ENCODE measurements around the gene ZNF57. TPM values are rescaled to one million over a fixed set of nuclear protein-coding genes. Genes with fewer than 3 reads are reported as not detected.

ZNF57 gene
- total and polyA plus RNA-seq, 2 of the 13 experiments (the other 11 are each of a cell fraction or from before 2014, with no cell fraction given) = 6.6 to 17.5 TPM

- TF ChIP-seq POLR2AphosphoS5 (IDR thresholded peaks at IDR 0.05; ENCODE audit: low read depth, low read length) = peak; percentile 99
- TF ChIP-seq ZNF746 (CRISPR knock-in tag; IDR thresholded peaks at IDR 0.05) = 0 out of 2 replicates have a peak, but pooled peaks have one; percentile 57
- no peak for TF ChIP-seq TCF12 (IDR thresholded peaks at IDR 0.05)
- TF ChIP-seq TCF12 (CRISPR knock-in tag; IDR thresholded peaks at IDR 0.05) = no peak
- no peak for TF ChIP-seq ZNF7 (CRISPR knock-in tag; IDR thresholded peaks at IDR 0.05)
- TF ChIP-seq HNF4A (CRISPR knock-in tag; IDR thresholded peaks at IDR 0.05) = peak; percentile 67
- peak; percentile 89; the same call in 1 of the 2 replicates for TF ChIP-seq AFF4 (CRISPR knock-in tag; IDR thresholded peaks at IDR 0.05)
- peak; percentile 43; the same call in 1 of the 2 replicates for TF ChIP-seq RARA (CRISPR knock-in tag; IDR thresholded peaks at IDR 0.05)
- no peak; the same call in 1 of the 2 replicates for TF ChIP-seq HMGXB3 (CRISPR knock-in tag; IDR thresholded peaks at IDR 0.05; ENCODE audit: borderline replicate concordance)
- 0 out of 2 replicates have a peak, but pooled peaks have one; percentile 18 for TF ChIP-seq TFE3 (CRISPR knock-in tag; IDR thresholded peaks at IDR 0.05)
- TF ChIP-seq GATAD1 (CRISPR knock-in tag; IDR thresholded peaks at IDR 0.05) = peak; percentile 77
- TF ChIP-seq CTCF (CRISPR knock-in tag; IDR thresholded peaks at IDR 0.05) = peak; percentile 25
- no peak for TF ChIP-seq ZNF513 (CRISPR knock-in tag; conservative IDR thresholded peaks at IDR 0.05)
- TF ChIP-seq TAF1 (CRISPR knock-in tag; IDR thresholded peaks at IDR 0.05) = peak; percentile 98
- TF ChIP-seq ZC3H4 (CRISPR knock-in tag; IDR thresholded peaks at IDR 0.05; ENCODE audit: borderline replicate concordance) = no peak; the same call in 1 of the 2 replicates
Observed at GRCh38 chr19:2867025-2867991, 33.4 kb upstream of the ZNF57 start, which contains the start of gene ZNF556 (continued).
